Tibial artery (tissue), 4 donors: Measurements from ENCODE around the gene GORASP2.

ENCODE experiments used
- DNase-seq, 2 donors: peaks; one replicate each; pipeline ENCODE4 v3.0.0-alpha.2; 2019
- H3K27ac ChIP-seq, 2 donors: fragments of 200-600 bp; sonication (generic) in 1 of 2; 1 replicate in 1 of 2; 2 replicates in 1 of 2; pipeline ENCODE4 v1.5.1; 2018 to 2019; ENCODE audit warnings: mild to moderate bottlenecking in 1 of 2
- H3K27me3 ChIP-seq, 2 donors: fragments of 200-600 bp; sonication (generic) in 1 of 2; one replicate each; pipeline versions ENCODE4 v1.5.1 to v1.6.0; 2016 to 2019
- H3K36me3 ChIP-seq, 3 donors: fragments of 200-600 bp; sonication (generic) in 2 of 3; one replicate each; pipeline ENCODE4 v1.5.1; 2016 to 2019; ENCODE audit warnings: mild to moderate bottlenecking in 2 of 3
- H3K4me1 ChIP-seq, 4 donors: fragments of 200-600 bp; sonication (generic) in 2 of 4; 1 replicate in 3 of 4; 2 replicates in 1 of 4; pipeline ENCODE4 v1.5.1; 2016 to 2019
- H3K4me3 ChIP-seq, 2 donors: fragments of 200-600 bp; sonication (generic) in 1 of 2; 1 replicate in 1 of 2; 2 replicates in 1 of 2; pipeline ENCODE4 v1.5.1; 2018 to 2019; ENCODE audit warnings: mild to moderate bottlenecking in 2 of 2
- H3K9me3 ChIP-seq, 3 donors: fragments of 200-600 bp; sonication (generic) in 1 of 3; one replicate each; pipeline ENCODE4 v1.5.1; 2016 to 2019
- CTCF ChIP-seq, 2 experiments: fragments of 200-600 bp in 1 of 2; fragments of 450-650 bp in 1 of 2; IDR thresholded peaks; one replicate each; pipeline ENCODE4 v1.5.1; 2017 to 2019; ENCODE audit warnings: antibody characterized with exemption in 2 of 2, mild to moderate bottlenecking in 1 of 2, moderate library complexity in 1 of 2
- intact Hi-C: fragments of 100-400 bp; cut with DNase I; formaldehyde crosslinking; loops from one replicate; pipeline ENCODE4 v1.15.0; 2023; ENCODE audit warnings: low total_unique reads

Gene GORASP2

DNA sequence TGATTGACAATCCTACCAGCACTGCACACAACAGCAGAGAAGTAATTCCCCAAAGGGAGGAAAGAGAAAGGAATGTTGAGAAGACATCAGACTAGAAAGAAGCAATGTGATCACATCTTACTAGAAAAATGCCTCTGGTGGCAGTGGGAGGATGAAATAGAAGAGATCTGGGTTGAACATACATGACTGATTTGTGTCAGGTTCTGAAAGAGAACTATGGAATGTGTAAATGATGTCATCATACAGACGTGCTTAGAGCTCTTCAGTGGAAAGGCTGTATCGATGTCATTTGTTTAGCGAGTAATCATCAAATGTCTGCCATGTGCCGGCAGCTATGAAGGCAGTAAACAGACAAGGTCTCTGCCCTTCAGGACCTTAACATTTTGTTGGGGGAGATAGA lies 24.9 kb downstream of the GORASP2 start:
- intact Hi-C loops, result no loop called here
- TF ChIP-seq CTCF (IDR thresholded peaks at IDR 0.05), result no peak
- peaks cover 73 to 96% (median 88%) of the 10 kb centered on the region in 3 donors for H3K36me3 ChIP-seq
- no peaks in the 10 kb centered on the region for H3K9me3 ChIP-seq
- no peak overlapping the region for H3K27ac ChIP-seq
- no peak for DNase-seq
- H3K4me1 ChIP-seq, result no peaks in the 10 kb centered on the region
- H3K4me3 ChIP-seq, result no peak overlapping the region
- H3K27me3 ChIP-seq, result no peaks in the 10 kb centered on the region

- H3K27me3 ChIP-seq, result no peaks in the 10 kb centered on the region
- no peak overlapping the region for H3K27ac ChIP-seq
- no peaks in the 10 kb centered on the region for H3K9me3 ChIP-seq
- H3K4me3 ChIP-seq, result no peak overlapping the region
- intact Hi-C loops, result no loop called here
- no peak for DNase-seq
- TF ChIP-seq CTCF (IDR thresholded peaks at IDR 0.05), result no peak
- no peaks in the 10 kb centered on the region for H3K4me1 ChIP-seq
- peaks cover 57 to 96% (median 74%) of the 10 kb centered on the region in 3 donors for H3K36me3 ChIP-seq
Measured at GRCh38 chr2:170963386-170963785, 34.3 kb downstream of the GORASP2 start.

- no peak for DNase-seq
- intact Hi-C loops, result no loop called here
- no peak for TF ChIP-seq CTCF (IDR thresholded peaks at IDR 0.05)
- Histone ChIP-seq H3K27me3 (no peaks in the 10 kb centered on the region), H3K27ac (no peak overlapping the region), H3K9me3 (no peaks in the 10 kb centered on the region), H3K4me3 (no peak overlapping the region), H3K4me1 (no peaks in the 10 kb centered on the region), H3K36me3 (peaks cover 57 to 78% (median 65%) of the 10 kb centered on the region in 3 donors)
Measured at GRCh38 chr2:170965446-170966225, 36.6 kb downstream of the GORASP2 start.

GRCh38 chr2:170966648-170967396 lies 37.8 kb downstream of the GORASP2 start:
- no peaks in the 10 kb centered on the region for H3K27me3 ChIP-seq
- H3K36me3 ChIP-seq, result peaks cover 51 to 66% (median 54%) of the 10 kb centered on the region in 3 donors
- H3K27ac ChIP-seq, result no peak overlapping the region
- TF ChIP-seq CTCF (IDR thresholded peaks at IDR 0.05), result no peak
- H3K4me3 ChIP-seq, result no peak overlapping the region
- no peaks in the 10 kb centered on the region for H3K4me1 ChIP-seq
- intact Hi-C loops, result no loop called here
- DNase-seq, result no peak
- no peaks in the 10 kb centered on the region for H3K9me3 ChIP-seq

GRCh38 chr2:170967553-170967952 lies 38.5 kb downstream of the GORASP2 start:
- intact Hi-C loops, result no loop called here
- peaks cover 44 to 59% (median 47%) of the 10 kb centered on the region in 3 donors for H3K36me3 ChIP-seq

More at GRCh38 chr2:170967553-170967952, 38.5 kb downstream of the GORASP2 start:
- no peak for TF ChIP-seq CTCF (IDR thresholded peaks at IDR 0.05)
- H3K27me3 ChIP-seq, result no peaks in the 10 kb centered on the region
- H3K9me3 ChIP-seq, result no peaks in the 10 kb centered on the region
- no peak overlapping the region for H3K4me3 ChIP-seq
- H3K27ac ChIP-seq, result no peak overlapping the region
- DNase-seq, result no peak
- H3K4me1 ChIP-seq, result no peaks in the 10 kb centered on the region
